Activated naive CD8-positive, alpha-beta T cell treated with anti-CD3 and anti-CD28 coated beads, Interleukin-2, amount 50 U/mL, for 16 hours (primary cell): ENCODE measurements around the gene UBE2I.
"Not testable (repeated sequence)": the region's sequence is repeated elsewhere in the genome, so short reads cannot be mapped to it uniquely, and the experiment has no call there.

ENCODE experiments used
- DNase-seq: peaks from one replicate; pipeline ENCODE4 v3.0.0-alpha.2; 2020; ENCODE audit warnings: low read depth, low spot score

The UBE2I gene

GRCh38 chr16:1313721-1314369 is 4.4 kb downstream of the UBE2I start:
- no peak for DNase-seq

- DNase-seq = no peak
Observed at GRCh38 chr16:1314399-1315068, 5.1 kb downstream of the UBE2I start.

GRCh38 chr16:1315081-1316032 is 5.9 kb downstream of the UBE2I start:
- no peak for DNase-seq

GRCh38 chr16:1316033-1316405 is 6.6 kb downstream of the UBE2I start:
- DNase-seq = no peak

- no peak for DNase-seq
Observed at GRCh38 chr16:1317479-1318267, 8.2 kb downstream of the UBE2I start.

GRCh38 chr16:1318268-1318545 is 8.8 kb downstream of the UBE2I start:
- no peak for DNase-seq

- DNase-seq = no peak
Observed at GRCh38 chr16:1319041-1319440, 9.6 kb downstream of the UBE2I start.

- DNase-seq = no peak
Observed at GRCh38 chr16:1320097-1320496, 10.7 kb downstream of the UBE2I start.

GRCh38 chr16:1320658-1321240 is 11.3 kb downstream of the UBE2I start:
- no peak for DNase-seq

GRCh38 chr16:1322407-1322806 is 13.0 kb downstream of the UBE2I start:
- DNase-seq = no peak

- no peak for DNase-seq
Observed at GRCh38 chr16:1323296-1324239, 14.1 kb downstream of the UBE2I start.

GRCh38 chr16:1324286-1324826 is 14.9 kb downstream of the UBE2I start:
- no peak for DNase-seq

GRCh38 chr16:1325261-1325660 is 15.8 kb downstream of the UBE2I start:
- DNase-seq = no peak

GRCh38 chr16:1325673-1326371 is 16.4 kb downstream of the UBE2I start:
- no peak for DNase-seq

- DNase-seq = no peak
Observed at GRCh38 chr16:1326391-1326790, 17.0 kb downstream of the UBE2I start.

- no peak for DNase-seq
Observed at GRCh38 chr16:1326946-1327618, 17.6 kb downstream of the UBE2I start.

- DNase-seq = no peak
Observed at GRCh38 chr16:1327619-1327947, 18.1 kb downstream of the UBE2I start.

GRCh38 chr16:1328136-1328535 is 18.7 kb downstream of the UBE2I start:
- not testable (repeated sequence) for DNase-seq

GRCh38 chr16:1328961-1329360 is 19.5 kb downstream of the UBE2I start:
- not testable (repeated sequence) for DNase-seq
